Endothelial cell (in vitro differentiated cells): Measurements from ENCODE around the gene DIO3. TPM values are rescaled to one million over a fixed set of nuclear protein-coding genes. Genes with fewer than 3 reads are reported as not detected.

Experiments used
- DNase-seq: peaks from one replicate; pipeline ENCODE4 v3.0.0; 2021; ENCODE audit warnings: low spot score
- H3K27ac Mint-ChIP-seq: one replicate; pipeline ENCODE4 v1.8.0; 2021; ENCODE audit warnings: mixed read lengths, inconsistent platforms; ENCODE audit not compliant: unreplicated experiment
- H3K27me3 Mint-ChIP-seq: one replicate; pipeline ENCODE4 v1.8.0; 2021; ENCODE audit warnings: mild to moderate bottlenecking, moderate library complexity, mixed read lengths, inconsistent platforms; ENCODE audit not compliant: unreplicated experiment
- H3K36me3 Mint-ChIP-seq: one replicate; pipeline ENCODE4 v1.8.0; 2021; ENCODE audit warnings: mild to moderate bottlenecking, low read depth, mixed read lengths, inconsistent platforms; ENCODE audit not compliant: unreplicated experiment
- H3K4me1 Mint-ChIP-seq: one replicate; pipeline ENCODE4 v1.8.0; 2021; ENCODE audit warnings: mild to moderate bottlenecking, mixed read lengths, inconsistent platforms; ENCODE audit not compliant: unreplicated experiment
- H3K4me3 Mint-ChIP-seq: one replicate; pipeline ENCODE4 v1.8.0; 2021; ENCODE audit warnings: mild to moderate bottlenecking, mixed read lengths, inconsistent platforms; ENCODE audit not compliant: unreplicated experiment
- H3K9me3 Mint-ChIP-seq: one replicate; pipeline ENCODE4 v1.8.0; 2021; ENCODE audit warnings: mixed read lengths, inconsistent platforms; ENCODE audit not compliant: unreplicated experiment
- CTCF ChIP-seq: fragments of 200-600 bp; sonication (generic); IDR thresholded peaks from one replicate; pipeline ENCODE4 v1.5.0; 2021; ENCODE audit warnings: antibody characterized with exemption; ENCODE audit not compliant: unreplicated experiment
- total RNA-seq: library from RNA; stranded (reverse); fragmentation: NEBNext Ultra II Directional; extraction: Animal tissue kit (Norgen Biotek cat#: 25700); gene quantifications from one replicate; pipeline ENCODE4 v1.2.1, GENCODE V29; 2021; ENCODE audit not compliant: unreplicated experiment

Gene DIO3
- total RNA-seq, 1 donor from 2014 or later, result 6.1 TPM

GRCh38 chr14:101600891-101601605, 39.8 kb downstream of the DIO3 start:
- no peak for DNase-seq
- H3K9me3 Mint-ChIP-seq, result peaks cover 3% of the 10 kb centered on the region
- TF ChIP-seq CTCF, result no peak
- H3K4me3 Mint-ChIP-seq, result no peak overlapping the region
- H3K27me3 Mint-ChIP-seq, result peaks cover 12% of the 10 kb centered on the region
- no peak overlapping the region for H3K27ac Mint-ChIP-seq
- H3K4me1 Mint-ChIP-seq, result peaks cover 11% of the 10 kb centered on the region
- peaks cover 9% of the 10 kb centered on the region for H3K36me3 Mint-ChIP-seq

DNA sequence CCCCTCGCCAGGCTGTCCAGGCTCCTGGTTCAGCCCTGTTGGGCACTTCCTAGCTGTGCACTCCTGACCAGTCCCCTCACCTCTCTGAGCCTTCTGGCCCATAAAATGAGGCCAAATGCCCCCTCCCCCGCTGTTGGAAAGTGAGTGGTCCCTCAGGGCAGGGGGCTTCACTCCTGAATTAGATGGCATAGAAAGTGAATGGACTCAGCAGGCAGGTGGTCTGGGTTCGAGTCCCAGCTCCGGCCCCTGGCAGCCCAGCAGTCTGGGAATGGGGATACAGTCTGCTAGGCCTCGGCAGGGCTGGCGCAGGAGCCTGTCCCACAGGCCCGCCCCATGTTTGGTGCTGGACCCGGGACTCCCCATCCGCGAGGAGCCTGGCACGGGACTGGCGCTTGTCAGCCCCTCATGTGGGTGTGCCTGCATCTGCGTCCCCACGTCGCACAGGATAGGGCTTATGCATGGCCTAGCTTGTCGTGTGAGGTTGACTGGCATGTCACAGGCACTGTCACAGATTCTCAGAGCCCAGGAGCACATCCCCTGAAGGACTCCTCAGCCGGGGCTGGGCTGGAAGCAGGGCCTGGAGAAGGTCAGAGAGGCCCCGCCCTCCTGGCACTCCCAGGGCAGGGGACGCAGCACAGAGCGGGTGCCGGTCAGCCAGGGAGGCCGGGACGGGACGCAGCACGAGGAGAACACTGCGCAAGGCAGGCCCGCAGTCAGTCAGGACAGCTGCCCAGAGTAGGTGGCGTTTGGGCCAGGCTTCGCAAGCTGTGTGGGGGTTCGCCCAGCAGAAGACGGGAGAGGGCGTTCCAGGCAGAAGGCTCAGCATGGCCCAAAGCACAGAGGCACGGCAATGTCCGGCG, 40.5 kb downstream of the DIO3 start:
- H3K4me1 Mint-ChIP-seq, result peaks cover 5% of the 10 kb centered on the region
- no peak overlapping the region for H3K27ac Mint-ChIP-seq
- TF ChIP-seq CTCF, result no peak
- H3K27me3 Mint-ChIP-seq, result peaks cover 9% of the 10 kb centered on the region
- H3K9me3 Mint-ChIP-seq, result no peaks in the 10 kb centered on the region
- no peak for DNase-seq
- no peak overlapping the region for H3K4me3 Mint-ChIP-seq
- peaks cover 6% of the 10 kb centered on the region for H3K36me3 Mint-ChIP-seq

DNA sequence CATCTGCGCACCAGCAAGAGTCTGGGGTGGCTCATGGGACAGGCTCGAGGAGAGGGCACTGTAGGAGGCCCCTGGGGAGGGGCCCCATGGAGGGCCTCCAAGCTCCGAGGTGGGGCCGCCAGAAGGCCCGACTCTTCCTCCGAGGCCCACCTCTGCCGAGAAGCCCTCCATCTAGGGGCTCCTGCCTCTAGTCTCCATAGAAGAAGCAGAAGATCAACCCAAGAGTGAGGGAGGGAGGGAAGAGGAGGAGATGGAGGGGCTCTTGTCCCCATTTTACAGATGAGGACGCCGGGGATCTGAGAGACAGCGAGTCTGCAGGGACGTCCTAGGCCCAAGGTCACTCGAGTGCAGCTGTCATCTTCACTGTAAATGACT, 41.2 kb downstream of the DIO3 start:
- TF ChIP-seq CTCF, result no peak
- Mint-ChIP-seq H3K4me1 (peaks cover 4% of the 10 kb centered on the region), H3K4me3 (no peak overlapping the region), H3K36me3 (peaks cover 6% of the 10 kb centered on the region), H3K9me3 (no peaks in the 10 kb centered on the region), H3K27ac (no peak overlapping the region), H3K27me3 (peaks cover 9% of the 10 kb centered on the region)
- DNase-seq, result no peak

DNA sequence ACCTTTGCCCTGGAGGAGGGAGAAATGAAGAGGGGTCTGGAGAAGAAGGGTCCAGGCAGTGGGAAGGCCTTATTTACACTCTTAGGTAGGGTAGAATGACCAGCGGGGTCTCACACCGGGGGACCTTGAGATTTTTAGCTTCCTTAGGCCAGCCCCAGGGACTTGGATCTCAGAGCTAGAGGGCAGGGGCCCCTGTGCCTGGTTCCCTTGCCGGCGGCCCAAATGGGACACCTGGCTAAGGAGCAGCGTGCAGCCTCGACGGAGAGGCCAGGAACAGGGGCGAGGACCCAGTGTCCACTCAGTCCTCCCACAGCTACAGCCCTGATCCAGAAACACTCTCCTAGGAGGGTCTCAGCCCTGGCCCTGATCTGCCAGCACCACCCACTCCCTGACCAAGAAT, 41.8 kb downstream of the DIO3 start:
- TF ChIP-seq CTCF, result no peak
- DNase-seq, result no peak
- peaks cover 6% of the 10 kb centered on the region for H3K27me3 Mint-ChIP-seq
- no peak overlapping the region for H3K4me3 Mint-ChIP-seq
- H3K4me1 Mint-ChIP-seq, result no peaks in the 10 kb centered on the region
- H3K27ac Mint-ChIP-seq, result no peak overlapping the region
- no peaks in the 10 kb centered on the region for H3K9me3 Mint-ChIP-seq
- H3K36me3 Mint-ChIP-seq, result no peaks in the 10 kb centered on the region
